GM12878 (cell line): ENCODE measurements around the gene NT5C2. TPM values are rescaled to one million over a fixed set of nuclear protein-coding genes. Genes with fewer than 3 reads are reported as not detected.

Experiments used
- ATAC-seq: fragments of 200-7000 bp; cut with Tn5 transposase; 3 replicates; pipeline ENCODE4 v1.9.1; 2020; ENCODE audit warnings: mild to moderate bottlenecking, moderate library complexity
- BruUV-seq: library from RNA; stranded (reverse); fragments of 400-500 nt; replicated peaks from 2 replicates; lab custom pipeline; 2021; lab: Mats Ljungman, UMichigan
- CTCF ChIA-PET: fragments of 300-600 bp; sonication (Branson Sonifier 250); formaldehyde crosslinking; extraction: SDS; loops from one replicate; lab custom pipeline; 2021; ENCODE audit warnings: inconsistent platforms; lab: Yijun Ruan, JAX
- POLR2A ChIA-PET: fragments of 350-600 bp; formaldehyde crosslinking; extraction: SDS; loops from one replicate; lab custom pipeline; 2021; ENCODE audit warnings: inconsistent platforms; lab: Charles Lee
- RAD21 ChIA-PET: fragments of 300-600 bp; sonication (Branson Sonifier 250); formaldehyde crosslinking; loops from one replicate; lab custom pipeline; 2023; ENCODE audit warnings: antibody characterized with exemption; ENCODE audit not compliant: unreplicated experiment; lab: Charles Lee
- SMC1A ChIA-PET: fragments of 300-600 bp; sonication (Branson Sonifier 250); formaldehyde crosslinking; loops from one replicate; lab custom pipeline; 2023; ENCODE audit not compliant: unreplicated experiment, uncharacterized antibody; lab: Charles Lee
- DNase-seq: peaks from one replicate; pipeline ENCODE4 v3.0.0-alpha.2; 2011; ENCODE audit warnings: low read depth, low spot score
- FAIRE-seq: peaks from 3 replicates; lab custom pipeline; 2011; peaks lifted over from hg19 to GRCh38; lab: Jason Lieb, UNC
- H2AFZ ChIP-seq: 2 replicates; pipeline ENCODE4 v1.6.0; 2011; ENCODE audit warnings: low read depth, low read length, control low read depth; ENCODE audit not compliant: control insufficient read depth
- H3K27ac ChIP-seq: 2 replicates; pipeline ENCODE4 v1.5.1; 2011; ENCODE audit warnings: control low read depth; ENCODE audit not compliant: control insufficient read depth, insufficient read depth
- H3K27me3 ChIP-seq, 2 experiments: replicated peaks in 1 of 2; 2 replicates each; pipeline versions ENCODE4 v1.6.0 to v1.6.1; 2011; ENCODE audit warnings: low read length in 1 of 2; ENCODE audit not compliant: control insufficient read depth in 2 of 2, insufficient read depth in 2 of 2
- H3K36me3 ChIP-seq, 2 experiments: 2 replicates each; pipeline ENCODE4 v1.5.1; 2011; ENCODE audit warnings: low read length in 1 of 2; ENCODE audit not compliant: control insufficient read depth in 2 of 2, insufficient read depth in 2 of 2
- H3K4me1 ChIP-seq: 2 replicates; pipeline ENCODE4 v1.6.1; 2011; ENCODE audit warnings: mild to moderate bottlenecking, low read length, moderate library complexity, mixed read lengths; ENCODE audit not compliant: control insufficient read depth, insufficient read depth
- H3K4me2 ChIP-seq: 2 replicates; pipeline ENCODE4 v1.6.0; 2011; ENCODE audit warnings: control low read depth; ENCODE audit not compliant: control insufficient read depth, insufficient read depth
- H3K4me3 ChIP-seq: fragments of 200-600 bp; sonication (generic); 2 replicates; pipeline ENCODE4 v1.5.1; 2016
- H3K79me2 ChIP-seq: 2 replicates; pipeline ENCODE4 v1.6.0; 2011; ENCODE audit warnings: low read length; ENCODE audit not compliant: control insufficient read depth, insufficient read depth
- H3K9ac ChIP-seq: 2 replicates; pipeline ENCODE4 v1.8.0; 2011; ENCODE audit warnings: low read length, control low read depth, mixed read lengths; ENCODE audit not compliant: control insufficient read depth, insufficient read depth
- H3K9me3 ChIP-seq: replicated peaks from 3 replicates; pipeline ENCODE4 v1.5.1; 2011; ENCODE audit warnings: mild to moderate bottlenecking, low read length; ENCODE audit not compliant: control insufficient read depth, insufficient read depth
- H4K20me1 ChIP-seq: 2 replicates; pipeline ENCODE4 v1.6.0; 2011; ENCODE audit not compliant: control insufficient read depth, insufficient read depth
- CBX3 ChIP-seq: fragments of 200-600 bp; sonication (generic); IDR thresholded peaks from 2 replicates; pipeline ENCODE4 v1.6.1; 2016; ENCODE audit warnings: low read depth, borderline replicate concordance
- DPF2 ChIP-seq: fragments of 450-650 bp; IDR thresholded peaks from 2 replicates; pipeline ENCODE4 v1.6.1; 2017; ENCODE audit warnings: mild to moderate bottlenecking
- FOXK2 ChIP-seq: fragments of 450-650 bp; IDR thresholded peaks from 2 replicates; pipeline ENCODE4 v1.6.1; 2017; ENCODE audit warnings: mild to moderate bottlenecking, moderate library complexity
- GABPA ChIP-seq: IDR thresholded peaks from 2 replicates; pipeline ENCODE4 v1.6.1; 2014; ENCODE audit warnings: antibody characterized with exemption, low read depth, mild to moderate bottlenecking, inconsistent platforms
- KDM1A ChIP-seq: fragments of 200-600 bp; sonication (generic); IDR thresholded peaks from 2 replicates; pipeline ENCODE4 v1.6.1; 2016; ENCODE audit warnings: borderline replicate concordance
- MXI1 ChIP-seq: fragments of 150-350 bp; IDR thresholded peaks from 2 replicates; pipeline ENCODE4 v1.6.1; 2011; ENCODE audit warnings: low read depth, mild to moderate bottlenecking, inconsistent platforms, low read length, improper control_type of control experiment
- PML ChIP-seq: IDR thresholded peaks from 2 replicates; pipeline ENCODE4 v1.6.1; 2012; ENCODE audit warnings: low read length, inconsistent platforms
- POU2F2 ChIP-seq: IDR thresholded peaks from 3 replicates; pipeline ENCODE4 v1.6.1; 2011; ENCODE audit warnings: low read depth, mild to moderate bottlenecking, low read length, borderline replicate concordance
- RBBP5 ChIP-seq: fragments of 200-600 bp; sonication (generic); conservative IDR thresholded peaks from 2 replicates; pipeline ENCODE4 v1.6.1; 2016
- SREBF2 ChIP-seq: IDR thresholded peaks from 2 replicates; pipeline ENCODE4 v1.6.1; 2012; ENCODE audit warnings: mild to moderate bottlenecking, low read length
- STAT1 ChIP-seq: fragments of 450-650 bp; conservative IDR thresholded peaks from 2 replicates; pipeline ENCODE4 v1.6.1; 2014; ENCODE audit warnings: antibody characterized with exemption, mild to moderate bottlenecking
- WGBS: methylation state at CpG from one replicate; pipeline ENCODE4 v1.1.6; 2016; ENCODE audit warnings: low lambda C conversion rate; ENCODE audit not compliant: insufficient replicate concordance, insufficient coverage; ENCODE audit errors: missing lambda C conversion rate; 5-methylcytosine and 5-hydroxymethylcytosine counted together
- in situ Hi-C: fragments of 300-500 bp; cut with MboI; formaldehyde crosslinking; loops from 9 replicates; pipeline ENCODE4 v1.14.3; 2018; ENCODE audit warnings: mixed read lengths
- intact Hi-C: fragments of 100-400 bp; cut with micrococcal nuclease; formaldehyde crosslinking; loops from one replicate; pipeline ENCODE4 v1.14.2; 2022; ENCODE audit not compliant: unreplicated experiment
- polyA plus RNA-seq, 11 experiments: library from polyadenylated mRNA; depleted of rRNA in 4 of 11; unstranded in 6 of 11; stranded (reverse) in 5 of 11; fragments of >200 nt; fragmentation: Nextera tagmentation in 4 of 11; fragmentation: Illumina TruSeq in 1 of 11; extraction: Ambion mirVana in 4 of 11; extraction: Trizol in 1 of 11; gene quantifications; 1 replicate in 1 of 11; 2 replicates in 10 of 11; pipeline versions ENCODE4 v1.2.1 to v1.2.3, GENCODE V29; 2011 to 2016; ENCODE audit warnings: inconsistent platforms in 2 of 11, missing spikeins in 2 of 11, low read depth in 1 of 11
- total RNA-seq, 4 experiments: library from RNA; depleted of rRNA in 3 of 4; stranded (reverse); fragments of >200 nt in 3 of 4; fragmentation: Illumina TruSeq in 1 of 4; extraction: Trizol in 1 of 4; gene quantifications; 2 replicates each; pipeline versions ENCODE4 v1.2.1 to v1.2.3, GENCODE V29; 2013 to 2021
- TF ChIP-seq, protein P1 (sequence below): IDR thresholded peaks from 2 replicates; pipeline ENCODE4 v1.6.1; 2012; ENCODE audit warnings: low read depth, low read length, improper control_type of control experiment

The NT5C2 gene
- total and polyA plus RNA-seq, 10 of the 15 experiments (the other 5 are each of a cell fraction or from before 2014, with no cell fraction given): 15.8 to 70.1 (median 56.0) TPM

DNA sequence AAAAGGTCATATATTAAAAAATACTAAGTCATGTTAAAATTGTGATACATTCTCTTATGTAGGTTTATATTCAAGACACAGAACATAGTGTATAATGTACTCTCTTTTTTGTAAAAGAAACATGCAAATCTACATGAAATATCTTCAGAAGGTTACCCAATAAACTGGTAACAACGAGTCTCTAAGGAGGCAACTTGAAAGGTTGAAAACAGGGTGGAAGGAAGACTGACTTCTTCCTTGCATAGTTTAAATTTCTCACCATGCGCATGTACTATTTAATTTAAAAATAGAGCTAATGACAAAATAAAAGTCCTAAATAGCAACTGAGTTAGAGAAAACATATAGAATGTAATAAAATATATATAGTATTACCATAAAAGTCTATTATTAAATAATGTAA lies 132.5 kb downstream of the NT5C2 start:
- H3K4me3 ChIP-seq: no peak overlapping the region
- DNase-seq (no peak), FAIRE-seq (no peak), ATAC-seq (no peak)
- no peak overlapping the region for H3K9ac ChIP-seq
- WGBS: 50% methylated on average over 2 of the region's 2 CpGs
- ChIA-PET CTCF (no interaction called here), SMC1A (interaction anchor here (2.9 to 3.0 kb wide), 2 partner anchors 143 to 158 kb away, joined by 8 to 12 read pairs; partner anchors contain the start of gene CNNM2), POLR2A (interaction anchor here (2.0 kb wide), 1 partner anchor 143 kb away, joined by 4 read pairs; the partner anchor contains the start of gene CNNM2), RAD21 (interaction anchor here (1.0 kb wide), 1 partner anchor 143 kb away, joined by 3 read pairs; the partner anchor contains the start of gene CNNM2)
- BruUV-seq: no TSS peak
- H2AFZ ChIP-seq: no peak overlapping the region
- H3K4me2 ChIP-seq: no peak overlapping the region
- no peaks in the 10 kb centered on the region for H3K27me3 ChIP-seq
- in situ Hi-C loops: no loop called here
- no peaks in the 10 kb centered on the region for H3K4me1 ChIP-seq
- intact Hi-C loops: loop anchor here (10.0 kb wide), 1 partner anchor 336 kb away; no protein-coding TSS in a partner anchor
- no peak for TF ChIP-seq KDM1A
- no peak for TF ChIP-seq DPF2
- no peak for TF ChIP-seq GABPA
- TF ChIP-seq, protein P1, sequence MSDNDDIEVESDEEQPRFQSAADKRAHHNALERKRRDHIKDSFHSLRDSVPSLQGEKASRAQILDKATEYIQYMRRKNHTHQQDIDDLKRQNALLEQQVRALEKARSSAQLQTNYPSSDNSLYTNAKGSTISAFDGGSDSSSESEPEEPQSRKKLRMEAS: no peak
- no peak for TF ChIP-seq CBX3
- no peak for TF ChIP-seq FOXK2
- TF ChIP-seq POU2F2: no peak
- no peak for TF ChIP-seq RBBP5
- no peak for TF ChIP-seq SREBF2
- TF ChIP-seq STAT1: no peak
- no peak for TF ChIP-seq MXI1
- TF ChIP-seq PML: no peak
- no peak overlapping the region for H3K27ac ChIP-seq
- H3K79me2 ChIP-seq: no peaks in the 10 kb centered on the region
- no peaks in the 10 kb centered on the region; a peak in 1 of 4 replicates for H3K36me3 ChIP-seq
- no peaks in the 10 kb centered on the region for H3K9me3 ChIP-seq
- H4K20me1 ChIP-seq: no peaks in the 10 kb centered on the region
